SU-DHL-6 (cell line): ENCODE results near the gene EMP3.

Source experiments
- H2AFZ ChIP-seq: fragments of 200-600 bp; sonication (generic); 2 replicates; pipeline ENCODE4 v1.6.1; 2014; ENCODE audit warnings: low read depth, mild to moderate bottlenecking, moderate library complexity, mixed read lengths, antibody characterized with exemption, low read length; ENCODE audit not compliant: severe bottlenecking
- H3F3A ChIP-seq: fragments of 200-600 bp; shearing (Covaris generic); 2 replicates; pipeline ENCODE4 v1.6.0; 2016; ENCODE audit warnings: antibody characterized with exemption, mild to moderate bottlenecking; ENCODE audit not compliant: insufficient read depth
- H3K27ac ChIP-seq: fragments of 200-600 bp; sonication (generic); 2 replicates; pipeline ENCODE4 v1.5.1; 2016; ENCODE audit warnings: low read depth, mild to moderate bottlenecking, low read length, moderate library complexity, mixed read lengths
- H3K27me3 ChIP-seq: fragments of 200-600 bp; sonication (generic), shearing (Covaris generic); 2 replicates; pipeline ENCODE4 v1.6.0; 2014; ENCODE audit warnings: mild to moderate bottlenecking, low read length
- H3K36me3 ChIP-seq: fragments of 200-600 bp; sonication (generic); 2 replicates; pipeline ENCODE4 v1.6.1; 2014; ENCODE audit warnings: mild to moderate bottlenecking, low read length, mixed read lengths
- H3K4me2 ChIP-seq: fragments of 300-600, 200-600 bp; shearing (Covaris generic), sonication (generic); 2 replicates; pipeline ENCODE4 v1.6.0; 2014; ENCODE audit warnings: low read length, low read depth, mild to moderate bottlenecking; ENCODE audit not compliant: poor library complexity, severe bottlenecking
- H3K4me3 ChIP-seq: fragments of 200-600 bp; sonication (generic); 2 replicates; pipeline ENCODE4 v1.5.1; 2014; ENCODE audit warnings: antibody characterized with exemption, low read length, mild to moderate bottlenecking, mixed read lengths; ENCODE audit not compliant: insufficient read depth, poor library complexity, severe bottlenecking
- H3K79me2 ChIP-seq: fragments of 200-600 bp; sonication (generic); 2 replicates; pipeline ENCODE4 v1.6.1; 2014; ENCODE audit warnings: mild to moderate bottlenecking, low read length, moderate library complexity; ENCODE audit not compliant: insufficient read depth
- H3K9ac ChIP-seq: fragments of 200-600 bp; sonication (generic); 2 replicates; pipeline ENCODE4 v1.7.0; 2014; ENCODE audit warnings: mild to moderate bottlenecking, low read length
- H3K9me2 ChIP-seq: fragments of 200-600 bp; sonication (generic); replicated peaks from 2 replicates; pipeline ENCODE4 v1.6.1; 2014; ENCODE audit warnings: low read length; ENCODE audit not compliant: insufficient read depth
- H3K9me3 ChIP-seq: fragments of 200-600 bp; sonication (generic); 2 replicates; pipeline ENCODE4 v1.6.1; 2014; ENCODE audit warnings: low read length, mixed read lengths; ENCODE audit not compliant: insufficient read depth
- H4K20me1 ChIP-seq: fragments of 200-600 bp; sonication (generic); 2 replicates; pipeline ENCODE4 v1.6.1; 2014; ENCODE audit warnings: low read depth, mild to moderate bottlenecking, antibody characterized with exemption, low read length, moderate library complexity, mixed read lengths
- CTCF ChIP-seq: fragments of 200-600 bp; sonication (generic); IDR thresholded peaks from one replicate; pipeline ENCODE4 v1.5.1; 2017; ENCODE audit warnings: antibody characterized with exemption, mild to moderate bottlenecking, low read length, moderate library complexity; ENCODE audit not compliant: insufficient read depth, poor library complexity, severe bottlenecking
- EZH2phosphoT487 ChIP-seq: fragments of 200-600 bp; sonication (generic), shearing (Covaris generic); conservative IDR thresholded peaks from 2 replicates; pipeline ENCODE4 v1.6.1; 2018; ENCODE audit warnings: mild to moderate bottlenecking, antibody characterized with exemption, low read length, moderate library complexity, mixed read lengths

EMP3 gene

GRCh38 chr19:48333467-48334384, 8.4 kb downstream of the EMP3 start:
- peak overlapping the region; percentile 55 for H2AFZ ChIP-seq
- 0 out of 2 replicates have a peak, but pooled peaks cover 1% of the 10 kb centered on the region for H3K9me3 ChIP-seq
- H3K9me2 ChIP-seq, result no peaks in the 10 kb centered on the region
- peak overlapping the region; percentile 58 for H3K4me3 ChIP-seq
- peak overlapping the region; percentile 80 for H3K4me2 ChIP-seq
- 0 out of 2 replicates have a peak, but pooled peaks cover 3% of the 10 kb centered on the region for H3K79me2 ChIP-seq
- peaks cover 35% of the 10 kb centered on the region for H3F3A ChIP-seq
- H3K9ac ChIP-seq, result peak overlapping the region; percentile 65
- TF ChIP-seq CTCF (peak; percentile 78), EZH2phosphoT487 (no peak)
- H3K27me3 ChIP-seq, result no peaks in the 10 kb centered on the region
- H3K36me3 ChIP-seq, result no peaks in the 10 kb centered on the region; the same call in 1 of the 2 replicates
- H4K20me1 ChIP-seq, result no peaks in the 10 kb centered on the region
- peak overlapping the region; percentile 92 for H3K27ac ChIP-seq

GRCh38 chr19:48338253-48338755, 13.0 kb downstream of the EMP3 start:
- Histone ChIP-seq H3K79me2 (no peaks in the 10 kb centered on the region), H3K4me2 (no peak overlapping the region), H2AFZ (no peak overlapping the region), H3K27ac (no peak overlapping the region), H3K36me3 (no peaks in the 10 kb centered on the region), H3K9me3 (no peaks in the 10 kb centered on the region), H3K27me3 (no peaks in the 10 kb centered on the region), H3K4me3 (no peak overlapping the region), H3F3A (peaks cover 4% of the 10 kb centered on the region; the same call in 1 of the 2 replicates), H3K9me2 (no peaks in the 10 kb centered on the region), H4K20me1 (no peaks in the 10 kb centered on the region), H3K9ac (no peak overlapping the region)
- TF ChIP-seq EZH2phosphoT487, result no peak
- TF ChIP-seq CTCF, result no peak

GRCh38 chr19:48338802-48339503, 13.6 kb downstream of the EMP3 start:
- no peaks in the 10 kb centered on the region for H3K79me2 ChIP-seq
- no peaks in the 10 kb centered on the region for H3K9me3 ChIP-seq
- no peak overlapping the region for H3K4me2 ChIP-seq
- H3K27me3 ChIP-seq, result no peaks in the 10 kb centered on the region
- no peaks in the 10 kb centered on the region for H4K20me1 ChIP-seq
- H3K27ac ChIP-seq, result no peak overlapping the region
- no peak overlapping the region for H2AFZ ChIP-seq
- H3F3A ChIP-seq, result no peaks in the 10 kb centered on the region; the same call in 1 of the 2 replicates
- H3K9me2 ChIP-seq, result no peaks in the 10 kb centered on the region
- no peak overlapping the region for H3K9ac ChIP-seq
- no peaks in the 10 kb centered on the region for H3K36me3 ChIP-seq
- H3K4me3 ChIP-seq, result no peak overlapping the region
- TF ChIP-seq CTCF (no peak), EZH2phosphoT487 (no peak)
